Osteoblast (primary cell): ENCODE measurements around the gene PIP5K1B. TPM values are rescaled to one million over a fixed set of nuclear protein-coding genes. Genes with fewer than 3 reads are reported as not detected.

ENCODE experiments used
- DNase-seq: peaks from one replicate; pipeline ENCODE4 v3.0.0; 2011; ENCODE audit warnings: low spot score, mixed read lengths; ENCODE audit not compliant: insufficient read length; ENCODE audit errors: missing footprints
- H2AFZ ChIP-seq: 2 replicates; pipeline ENCODE4 v1.6.0; 2011; ENCODE audit warnings: mild to moderate bottlenecking, low read length
- H3K27ac ChIP-seq: 2 replicates; pipeline ENCODE4 v1.5.1; 2011; ENCODE audit warnings: mild to moderate bottlenecking, low read depth, low read length, moderate library complexity
- H3K27me3 ChIP-seq: 2 replicates; pipeline ENCODE4 v1.6.0; 2012; ENCODE audit warnings: mild to moderate bottlenecking, control low read depth, inconsistent platforms, low read length, moderate library complexity; ENCODE audit not compliant: insufficient read depth
- H3K36me3 ChIP-seq: 2 replicates; pipeline ENCODE4 v1.5.1; 2011; ENCODE audit warnings: mild to moderate bottlenecking, low read length, control low read depth, moderate library complexity; ENCODE audit not compliant: insufficient read depth
- H3K4me1 ChIP-seq: 2 replicates; pipeline ENCODE4 v1.5.1; 2011; ENCODE audit warnings: mild to moderate bottlenecking, low read length, control low read depth, moderate library complexity; ENCODE audit not compliant: insufficient read depth
- H3K4me2 ChIP-seq: 2 replicates; pipeline ENCODE4 v1.6.0; 2011; ENCODE audit warnings: mild to moderate bottlenecking, low read length; ENCODE audit not compliant: insufficient read depth
- H3K4me3 ChIP-seq: fragments of 200-600 bp; sonication (generic); 3 replicates; pipeline ENCODE4 v1.5.1; 2012; ENCODE audit warnings: mild to moderate bottlenecking, low read length, inconsistent platforms; ENCODE audit not compliant: insufficient read depth
- H3K79me2 ChIP-seq: 2 replicates; pipeline ENCODE4 v1.6.0; 2012; ENCODE audit warnings: mild to moderate bottlenecking, low read length, control low read depth, inconsistent platforms; ENCODE audit not compliant: insufficient read depth
- H3K9me3 ChIP-seq: 2 replicates; pipeline ENCODE4 v1.5.1; 2011; ENCODE audit warnings: low read depth, low read length, control low read depth
- H4K20me1 ChIP-seq: 2 replicates; pipeline ENCODE4 v1.6.0; 2012; ENCODE audit warnings: mild to moderate bottlenecking, low read length, control low read depth; ENCODE audit not compliant: insufficient read depth
- CTCF ChIP-seq: IDR thresholded peaks from 2 replicates; pipeline ENCODE4 v1.5.1; 2011; ENCODE audit warnings: mild to moderate bottlenecking, low read depth, low read length, moderate library complexity; ENCODE audit errors: extremely low read depth
- total RNA-seq: library from RNA; depleted of rRNA; stranded (reverse); fragments of >200 nt; gene quantifications from 2 replicates; pipeline ENCODE4 v1.2.3, GENCODE V29; 2012

Gene PIP5K1B
- total RNA-seq, 1 donor = not detected

- Histone ChIP-seq H3K27ac (no peak overlapping the region), H3K36me3 (no peaks in the 10 kb centered on the region), H3K27me3 (no peaks in the 10 kb centered on the region), H3K79me2 (no peaks in the 10 kb centered on the region), H3K4me3 (no peak overlapping the region), H4K20me1 (no peaks in the 10 kb centered on the region), H2AFZ (no peak overlapping the region), H3K4me1 (no peaks in the 10 kb centered on the region), H3K9me3 (no peaks in the 10 kb centered on the region), H3K4me2 (no peak overlapping the region)
- DNase-seq = no peak
- no peak for TF ChIP-seq CTCF
These were observed 9.6 kb downstream of the PIP5K1B start for GRCh38 chr9:68714416-68715180.

GRCh38 chr9:68715181-68715456 is 10.1 kb downstream of the PIP5K1B start:
- H3K9me3 ChIP-seq = no peaks in the 10 kb centered on the region
- H3K27ac ChIP-seq = no peak overlapping the region
- H3K4me2 ChIP-seq = no peak overlapping the region
- no peak for TF ChIP-seq CTCF
- no peaks in the 10 kb centered on the region for H3K4me1 ChIP-seq
- no peak overlapping the region for H2AFZ ChIP-seq
- no peak overlapping the region for H3K4me3 ChIP-seq
- H4K20me1 ChIP-seq = no peaks in the 10 kb centered on the region
- no peaks in the 10 kb centered on the region for H3K27me3 ChIP-seq
- no peaks in the 10 kb centered on the region for H3K36me3 ChIP-seq
- no peak for DNase-seq
- no peaks in the 10 kb centered on the region for H3K79me2 ChIP-seq

GRCh38 chr9:68717552-68718443 is 12.8 kb downstream of the PIP5K1B start:
- Histone ChIP-seq H4K20me1 (no peaks in the 10 kb centered on the region), H3K27me3 (no peaks in the 10 kb centered on the region), H3K36me3 (no peaks in the 10 kb centered on the region), H3K4me2 (no peak overlapping the region), H3K79me2 (no peaks in the 10 kb centered on the region), H3K27ac (no peak overlapping the region), H2AFZ (no peak overlapping the region), H3K4me1 (no peaks in the 10 kb centered on the region), H3K4me3 (no peak overlapping the region), H3K9me3 (no peaks in the 10 kb centered on the region)
- DNase-seq = no peak
- TF ChIP-seq CTCF = no peak

GRCh38 chr9:68719847-68720246 is 14.8 kb downstream of the PIP5K1B start:
- H3K4me2 ChIP-seq = no peak overlapping the region
- H3K79me2 ChIP-seq = no peaks in the 10 kb centered on the region
- H3K4me3 ChIP-seq = no peak overlapping the region
- DNase-seq = no peak
- no peak overlapping the region for H2AFZ ChIP-seq
- H3K36me3 ChIP-seq = no peaks in the 10 kb centered on the region
- H3K9me3 ChIP-seq = no peaks in the 10 kb centered on the region
- H3K27ac ChIP-seq = no peak overlapping the region
- H3K4me1 ChIP-seq = no peaks in the 10 kb centered on the region
- no peaks in the 10 kb centered on the region for H4K20me1 ChIP-seq
- H3K27me3 ChIP-seq = no peaks in the 10 kb centered on the region
- TF ChIP-seq CTCF = no peak
